ENCODE data around the gene SORD. TPM values are rescaled to one million over a fixed set of nuclear protein-coding genes. Genes with fewer than 3 reads are reported as not detected.

Gene SORD
- 1 to 10 TPM; 1.9 to 7.3 (median 4.7) TPM for total RNA-seq

- no peak for TF ChIP-seq CTCF (IDR thresholded peaks at IDR 0.05; ENCODE audit: low read depth)
These were observed at the start of gene SORD for GRCh38 chr15:45022871-45023658. Gene SORD, plus strand, starts transcription at chr15:45023195. Its CDS starts 89 bp downstream, at chr15:45023284.

- TF ChIP-seq CTCF (IDR thresholded peaks at IDR 0.05; ENCODE audit: low read depth): no peak
These were observed 23.9 kb upstream of the SORD start for GRCh38 chr15:44999105-44999504.

- TF ChIP-seq CTCF (IDR thresholded peaks at IDR 0.05; ENCODE audit: low read depth): no peak
These were observed 13.9 kb upstream of the SORD start for GRCh38 chr15:45009046-45009445.

- no peak for TF ChIP-seq CTCF (IDR thresholded peaks at IDR 0.05; ENCODE audit: low read depth)
These were observed 1.6 kb upstream of the SORD start for GRCh38 chr15:45021348-45021747.

- TF ChIP-seq CTCF (IDR thresholded peaks at IDR 0.05; ENCODE audit: low read depth): no peak
These were observed 747 bp downstream of the SORD start for GRCh38 chr15:45023659-45024225.

GRCh38 chr15:45026651-45027190, 3.7 kb downstream of the SORD start:
- TF ChIP-seq CTCF (IDR thresholded peaks at IDR 0.05; ENCODE audit: low read depth): no peak

- no peak for TF ChIP-seq CTCF (IDR thresholded peaks at IDR 0.05; ENCODE audit: low read depth)
These were observed 4.2 kb downstream of the SORD start for GRCh38 chr15:45027220-45027619.
